SK-N-SH treated with all-trans-retinoic acid at 6 μM for 48 hours (cell line): Measurements from ENCODE around the gene KERA.
"Not testable (repeated sequence)": the region's sequence is repeated elsewhere in the genome, so short reads cannot be mapped to it uniquely, and the experiment has no call there.

Experiments
- CREB5 ChIP-seq: fragments of 250-450 bp; sonication (Bioruptor Pico); IDR thresholded peaks from 2 replicates; pipeline ENCODE4 v1.5.1; 2020; ENCODE audit warnings: low read depth, mild to moderate bottlenecking, moderate library complexity
- CSDC2 ChIP-seq: fragments of 250-450 bp; sonication (Bioruptor Pico); IDR thresholded peaks from 2 replicates; pipeline ENCODE4 v1.5.0; 2020; ENCODE audit warnings: mild to moderate bottlenecking, moderate library complexity
- CSRNP3 ChIP-seq: fragments of 250-450 bp; sonication (Bioruptor Pico); IDR thresholded peaks from 2 replicates; pipeline ENCODE4 v1.5.1; 2021; ENCODE audit warnings: mild to moderate bottlenecking, moderate library complexity
- ISL1 ChIP-seq: fragments of 250-450 bp; sonication (Bioruptor Pico); IDR thresholded peaks from 2 replicates; pipeline ENCODE4 v2.1.2; 2022; ENCODE audit warnings: mild to moderate bottlenecking, moderate library complexity
- OSR1 ChIP-seq: fragments of 250-450 bp; sonication (Bioruptor Pico); IDR thresholded peaks from 2 replicates; pipeline ENCODE4 v1.8.0; 2022; ENCODE audit warnings: moderate library complexity, mild to moderate bottlenecking, inconsistent platforms
- PATZ1 ChIP-seq: fragments of 250-450 bp; sonication (Bioruptor Pico); IDR thresholded peaks from 2 replicates; pipeline ENCODE4 v1.8.0; 2020; ENCODE audit warnings: mild to moderate bottlenecking, moderate library complexity, borderline replicate concordance
- POU6F1 ChIP-seq: fragments of 250-450 bp; sonication (Bioruptor Pico); IDR thresholded peaks from 2 replicates; pipeline ENCODE4 v1.8.0; 2021; ENCODE audit warnings: low read depth, mild to moderate bottlenecking, moderate library complexity, borderline replicate concordance
- SNAI2 ChIP-seq: fragments of 250-450 bp; sonication (Bioruptor Pico); IDR thresholded peaks from 2 replicates; pipeline ENCODE4 v1.5.0; 2020; ENCODE audit warnings: mild to moderate bottlenecking, moderate library complexity
- TOX ChIP-seq: fragments of 250-450 bp; sonication (Bioruptor Pico); IDR thresholded peaks from 2 replicates; pipeline ENCODE4 v1.8.0; 2021; ENCODE audit warnings: mild to moderate bottlenecking, moderate library complexity, borderline replicate concordance
- ZFP30 ChIP-seq: fragments of 450-650 bp; formaldehyde crosslinking; IDR thresholded peaks from 2 replicates; pipeline ENCODE4 v1.5.0; 2022; ENCODE audit warnings: mild to moderate bottlenecking, moderate library complexity
- ZNF565 ChIP-seq: fragments of 450-650 bp; formaldehyde crosslinking; conservative IDR thresholded peaks from 2 replicates; pipeline ENCODE4 v1.5.0; 2020; ENCODE audit warnings: low read depth, mild to moderate bottlenecking, moderate library complexity
- ZNF8 ChIP-seq: fragments of 450-650 bp; formaldehyde crosslinking; IDR thresholded peaks from 2 replicates; pipeline ENCODE4 v1.5.0; 2020; ENCODE audit warnings: mild to moderate bottlenecking, moderate library complexity

- not testable (repeated sequence) for TF ChIP-seq ZFP30 (CRISPR knock-in tag); CSDC2; CREB5 (CRISPR knock-in tag); PATZ1; ZNF565 (CRISPR knock-in tag); SNAI2 (CRISPR knock-in tag); TOX; ISL1; CSRNP3 (CRISPR knock-in tag); OSR1 (CRISPR knock-in tag); ZNF8; POU6F1 (CRISPR knock-in tag)
Observed at GRCh38 chr12:91089953-91090352, 32.1 kb upstream of the KERA start.
